Measurements from ENCODE around the gene NPIPB4.
"Not testable (repeated sequence)": the region's sequence is repeated elsewhere in the genome, so short reads cannot be mapped to it uniquely, and the experiment has no call there.

DNA sequence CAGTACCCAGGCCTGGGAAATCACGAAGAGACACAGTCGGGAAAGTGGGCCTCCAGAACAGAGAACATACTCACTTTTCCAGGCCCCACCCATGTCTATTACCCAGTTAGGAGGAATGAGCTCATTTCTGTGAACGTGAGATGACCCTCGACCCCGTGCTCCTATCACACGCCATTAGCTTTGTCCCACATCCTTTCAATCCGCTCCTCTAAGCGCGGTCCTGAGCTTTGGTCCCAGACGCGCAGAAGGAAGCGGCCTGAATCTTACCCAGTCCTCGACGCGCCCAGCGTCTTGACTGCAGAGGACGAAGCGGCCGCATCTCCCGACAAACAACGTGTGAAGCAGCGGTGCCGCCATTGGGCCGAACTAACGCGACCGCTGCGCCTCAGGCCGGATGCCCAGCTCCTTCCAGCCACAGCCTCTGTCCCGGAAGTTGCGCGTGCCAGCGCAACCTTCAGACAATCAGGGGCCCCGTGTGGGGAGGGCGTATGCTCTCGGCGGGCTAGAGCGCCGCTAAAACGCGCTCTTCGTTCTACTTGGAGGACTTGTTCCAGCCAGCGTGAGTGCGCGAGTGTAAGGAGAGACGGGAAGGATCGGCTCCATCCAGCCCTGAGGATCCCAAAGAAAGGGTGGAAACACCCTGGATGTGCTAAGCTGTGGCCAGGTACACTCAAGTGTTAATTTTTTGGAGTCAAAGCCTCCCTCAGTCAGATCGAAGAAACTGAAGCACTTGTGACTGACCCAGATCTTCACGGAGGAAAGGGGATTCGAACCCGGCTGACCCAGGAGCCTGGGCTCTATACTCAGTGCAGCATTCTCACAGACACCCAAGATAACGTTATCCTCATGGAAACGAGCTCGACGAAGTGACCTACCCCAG lies 37.3 kb downstream of the NPIPB4 start:
- TF ChIP-seq, protein P1, sequence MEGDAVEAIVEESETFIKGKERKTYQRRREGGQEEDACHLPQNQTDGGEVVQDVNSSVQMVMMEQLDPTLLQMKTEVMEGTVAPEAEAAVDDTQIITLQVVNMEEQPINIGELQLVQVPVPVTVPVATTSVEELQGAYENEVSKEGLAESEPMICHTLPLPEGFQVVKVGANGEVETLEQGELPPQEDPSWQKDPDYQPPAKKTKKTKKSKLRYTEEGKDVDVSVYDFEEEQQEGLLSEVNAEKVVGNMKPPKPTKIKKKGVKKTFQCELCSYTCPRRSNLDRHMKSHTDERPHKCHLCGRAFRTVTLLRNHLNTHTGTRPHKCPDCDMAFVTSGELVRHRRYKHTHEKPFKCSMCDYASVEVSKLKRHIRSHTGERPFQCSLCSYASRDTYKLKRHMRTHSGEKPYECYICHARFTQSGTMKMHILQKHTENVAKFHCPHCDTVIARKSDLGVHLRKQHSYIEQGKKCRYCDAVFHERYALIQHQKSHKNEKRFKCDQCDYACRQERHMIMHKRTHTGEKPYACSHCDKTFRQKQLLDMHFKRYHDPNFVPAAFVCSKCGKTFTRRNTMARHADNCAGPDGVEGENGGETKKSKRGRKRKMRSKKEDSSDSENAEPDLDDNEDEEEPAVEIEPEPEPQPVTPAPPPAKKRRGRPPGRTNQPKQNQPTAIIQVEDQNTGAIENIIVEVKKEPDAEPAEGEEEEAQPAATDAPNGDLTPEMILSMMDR (tag by site-specific recombination; IDR thresholded peaks at IDR 0.05) = not testable (repeated sequence)
- TF ChIP-seq PBX3 (CRISPR knock-in tag; IDR thresholded peaks at IDR 0.05) (0 out of 2 replicates have a peak, but pooled peaks have one; percentile 88), ZBTB17 (tag by site-specific recombination; IDR thresholded peaks at IDR 0.05) (peak; percentile 99), SP2 (tag by site-specific recombination; IDR thresholded peaks at IDR 0.05) (peak; percentile 80), ZSCAN5A (tag by site-specific recombination; IDR thresholded peaks at IDR 0.05) (peak; percentile 76; the same call in 1 of the 2 replicates)
- TF ChIP-seq ZSCAN18 (tag by site-specific recombination; IDR thresholded peaks at IDR 0.05); ZFP41 (tag by site-specific recombination; IDR thresholded peaks at IDR 0.05; ENCODE audit: borderline replicate concordance); ZNF560 (tag by site-specific recombination; IDR thresholded peaks at IDR 0.05; ENCODE audit: borderline replicate concordance); GLIS2 (tag by site-specific recombination; IDR thresholded peaks at IDR 0.05); ZNF202 (tag by site-specific recombination; IDR thresholded peaks at IDR 0.05; ENCODE audit: borderline replicate concordance): not testable (repeated sequence)

Measured in HEK293 (cell line).